Endothelial cell of umbilical vein (primary cell): ENCODE results near the gene MICALL2. TPM values are rescaled to one million over a fixed set of nuclear protein-coding genes. Genes with fewer than 3 reads are reported as not detected.

Experiments used
- BruUV-seq: library from RNA; stranded (reverse); fragments of 400-500 nt; replicated peaks from 2 replicates; lab custom pipeline; 2021; lab: Mats Ljungman, UMichigan
- CTCF ChIA-PET: fragments of 300-600, 350-600 bp; sonication (Branson Sonifier 250); formaldehyde crosslinking; loops from one replicate; lab custom pipeline; 2021; ENCODE audit warnings: antibody characterized with exemption, inconsistent platforms; lab: Charles Lee
- POLR2A ChIA-PET: fragments of 300-600, 350-600 bp; sonication (Branson Sonifier 250); formaldehyde crosslinking; loops from one replicate; lab custom pipeline; 2021; ENCODE audit warnings: antibody characterized with exemption, inconsistent platforms; lab: Charles Lee
- DNase-seq: peaks from one replicate; pipeline ENCODE4 v3.0.0-alpha.2; 2011; ENCODE audit warnings: low read depth, low spot score
- FAIRE-seq: peaks from 2 replicates; lab custom pipeline; 2011; peaks lifted over from hg19 to GRCh38; lab: Jason Lieb, UNC
- H2AFZ ChIP-seq: 2 replicates; pipeline ENCODE4 v1.6.0; 2012; ENCODE audit warnings: low read depth, low read length, control low read depth, inconsistent platforms
- H3K27ac ChIP-seq: 2 replicates; pipeline ENCODE4 v1.5.1; 2011; ENCODE audit warnings: low read depth, mild to moderate bottlenecking, control low read depth, low read length, moderate library complexity; ENCODE audit not compliant: insufficient read depth
- H3K27me3 ChIP-seq, 2 experiments: 2 replicates each; pipeline versions ENCODE4 v1.6.0 to v1.6.1; 2011; ENCODE audit warnings: low read length in 2 of 2, mixed read lengths in 1 of 2; ENCODE audit not compliant: control insufficient read depth in 2 of 2, insufficient read depth in 2 of 2
- H3K36me3 ChIP-seq, 2 experiments: 2 replicates in 1 of 2; 3 replicates in 1 of 2; pipeline ENCODE4 v1.5.1; 2011; ENCODE audit warnings: low read length in 2 of 2, mild to moderate bottlenecking in 1 of 2, moderate library complexity in 1 of 2; ENCODE audit not compliant: control insufficient read depth in 2 of 2, insufficient read depth in 2 of 2; ENCODE audit errors: extremely low read depth in 1 of 2
- H3K4me1 ChIP-seq: 3 replicates; pipeline ENCODE4 v1.5.1; 2011; ENCODE audit warnings: mild to moderate bottlenecking, low read length; ENCODE audit not compliant: control insufficient read depth, insufficient read depth; ENCODE audit errors: extremely low read depth
- H3K4me2 ChIP-seq: 2 replicates; pipeline ENCODE4 v1.6.1; 2011; ENCODE audit warnings: low read length, control low read depth, mixed read lengths; ENCODE audit not compliant: insufficient read depth
- H3K4me3 ChIP-seq, 3 experiments: fragments of 200-600 bp in 1 of 3; sonication (generic), shearing (Covaris generic) in 1 of 3; replicated peaks in 1 of 3; 2 replicates each; pipeline ENCODE4 v1.5.1; 2011 to 2016; ENCODE audit warnings: control low read depth in 3 of 3, low read length in 3 of 3, mild to moderate bottlenecking in 2 of 3, inconsistent platforms in 1 of 3, low read depth in 1 of 3, moderate library complexity in 1 of 3; ENCODE audit not compliant: insufficient read depth in 1 of 3
- H3K79me2 ChIP-seq: 2 replicates; pipeline ENCODE4 v1.6.0; 2012; ENCODE audit warnings: low read length, inconsistent platforms; ENCODE audit not compliant: control insufficient read depth, insufficient read depth
- H3K9ac ChIP-seq: replicated peaks from 2 replicates; pipeline ENCODE3; 2011; ENCODE audit warnings: low read length, control low read depth; ENCODE audit not compliant: insufficient read depth; ENCODE audit errors: extremely low read depth
- H3K9me1 ChIP-seq: replicated peaks from 3 replicates; pipeline ENCODE4 v1.6.0; 2011; ENCODE audit warnings: mild to moderate bottlenecking, low read length; ENCODE audit not compliant: control insufficient read depth, insufficient read depth; ENCODE audit errors: extremely low read depth
- H3K9me3 ChIP-seq: replicated peaks from 2 replicates; pipeline ENCODE4 v1.5.1; 2012; ENCODE audit warnings: low read length, inconsistent platforms; ENCODE audit not compliant: control insufficient read depth, insufficient read depth
- H4K20me1 ChIP-seq: replicated peaks from 2 replicates; pipeline ENCODE3; 2011; ENCODE audit warnings: mild to moderate bottlenecking, low read length; ENCODE audit not compliant: control insufficient read depth, insufficient read depth; ENCODE audit errors: extremely low read depth
- EZH2 ChIP-seq: IDR thresholded peaks from 2 replicates; pipeline ENCODE4 v1.6.1; 2012; ENCODE audit warnings: borderline replicate concordance, low read depth, mild to moderate bottlenecking, moderate library complexity, low read length, inconsistent platforms; ENCODE audit not compliant: severe bottlenecking
- FOS ChIP-seq: IDR thresholded peaks from 2 replicates; pipeline ENCODE4 v1.6.1; 2011; ENCODE audit warnings: mild to moderate bottlenecking, low read length, moderate library complexity, borderline replicate concordance; ENCODE audit not compliant: insufficient read depth
- GATA2 ChIP-seq: IDR thresholded peaks from 2 replicates; pipeline ENCODE4 v1.7.0; 2011; ENCODE audit warnings: low read depth, mild to moderate bottlenecking, moderate library complexity, mixed read lengths, low read length; ENCODE audit not compliant: insufficient read length, insufficient read depth
- JUN ChIP-seq: IDR thresholded peaks from 2 replicates; pipeline ENCODE4 v1.6.1; 2011; ENCODE audit warnings: borderline replicate concordance, low read depth; ENCODE audit not compliant: insufficient read length, insufficient read depth
- MAX ChIP-seq: IDR thresholded peaks from 2 replicates; pipeline ENCODE4 v1.6.1; 2011; ENCODE audit not compliant: insufficient read depth, insufficient read length
- MYC ChIP-seq: IDR thresholded peaks from one replicate; pipeline ENCODE4 v1.6.1; 2011; ENCODE audit warnings: mild to moderate bottlenecking, low read depth, low read length
- POLR2A ChIP-seq: IDR thresholded peaks from 2 replicates; pipeline ENCODE4 v1.6.1; 2012; ENCODE audit warnings: low read depth, mild to moderate bottlenecking, control low read depth, low read length
- POLR2AphosphoS5 ChIP-seq: IDR thresholded peaks from 2 replicates; pipeline ENCODE4 v1.6.1; 2012; ENCODE audit warnings: low read depth, mild to moderate bottlenecking, control low read depth, low read length, moderate library complexity; ENCODE audit not compliant: insufficient read depth
- dilution Hi-C: fragments of 300-500 bp; cut with MboI; formaldehyde crosslinking; loops from one replicate; pipeline ENCODE4 v1.15.0; 2019; ENCODE audit warnings: low sequenced_read_pairs; ENCODE audit not compliant: extremely low pct_ligation_motif_present
- intact Hi-C: fragments of 100-400 bp; cut with micrococcal nuclease; formaldehyde crosslinking; loops from one replicate; pipeline ENCODE4 v1.10.0; 2022
- polyA plus RNA-seq, 4 experiments: library from polyadenylated mRNA; depleted of rRNA in 3 of 4; stranded (reverse) in 3 of 4; unstranded in 1 of 4; fragments of >200 nt; gene quantifications; 2 replicates each; pipeline versions ENCODE4 v1.2.1 to v1.2.3, GENCODE V29; 2011 to 2012; ENCODE audit warnings: missing spikeins in 1 of 4
- total RNA-seq: library from RNA; stranded (reverse); gene quantifications from 2 replicates; pipeline ENCODE4 v1.2.3, GENCODE V29; 2021
- TF ChIP-seq, protein P1 (sequence below), 2 donors: IDR thresholded peaks; 1 replicate in 1 of 2; 2 replicates in 1 of 2; pipeline ENCODE4 v1.5.1; 2011; ENCODE audit warnings: low read length in 2 of 2, mild to moderate bottlenecking in 2 of 2, moderate library complexity in 2 of 2, control low read depth in 1 of 2, inconsistent platforms in 1 of 2, low read depth in 1 of 2; ENCODE audit not compliant: insufficient read depth in 1 of 2; ENCODE audit errors: extremely low read depth in 1 of 2

Gene MICALL2
- total and polyA plus RNA-seq, 2 donors (not counting 3 experiments of a cell fraction or from before 2014, with no cell fraction given) = 29.8 to 46.3 TPM

DNA sequence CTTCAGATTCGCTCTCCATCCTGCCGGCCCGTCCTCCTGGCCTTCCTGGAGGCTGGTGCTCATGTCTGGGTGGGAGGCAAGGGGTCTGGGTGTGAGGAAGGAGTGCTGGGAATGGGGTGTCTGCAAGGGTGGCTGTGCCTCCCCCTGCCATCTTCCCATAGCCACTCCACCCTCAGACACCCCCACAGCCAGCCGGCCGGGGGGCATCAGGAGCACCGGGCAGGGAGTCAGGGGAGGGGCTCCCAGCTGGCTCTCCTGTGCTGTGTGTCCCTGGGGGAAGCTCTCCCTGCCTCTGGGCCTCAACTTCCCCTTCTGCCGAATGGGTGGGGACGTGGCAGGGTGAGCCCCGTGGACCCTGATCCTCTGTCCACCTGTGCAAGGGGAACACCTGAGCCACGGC lies 18.6 kb downstream of the MICALL2 start:
- H3K4me1 ChIP-seq = no peaks in the 10 kb centered on the region
- BruUV-seq = no TSS peak
- no peak overlapping the region for H3K9ac ChIP-seq
- no peak overlapping the region for H3K27ac ChIP-seq
- peaks cover 0 to 2% of the 10 kb centered on the region in 2 experiments for H3K36me3 ChIP-seq
- CTCF ChIA-PET = interaction anchor here (0.9 to 1.0 kb wide), 3 partner anchors 8 to 20 kb away, joined by 3 to 4 read pairs (median 3); no protein-coding TSS in a partner anchor
- H3K27me3 ChIP-seq = no peaks in the 10 kb centered on the region
- dilution Hi-C loops = no loop called here
- POLR2A ChIA-PET = no interaction called here
- DNase-seq (no peak), FAIRE-seq (no peak)
- intact Hi-C loops = no loop called here
- H3K4me3 ChIP-seq = no peak overlapping the region
- no peak overlapping the region for H2AFZ ChIP-seq
- H3K79me2 ChIP-seq = no peaks in the 10 kb centered on the region
- no peaks in the 10 kb centered on the region for H3K9me1 ChIP-seq
- no peak overlapping the region for H3K4me2 ChIP-seq
- no peak for TF ChIP-seq POLR2AphosphoS5
- TF ChIP-seq MAX = no peak
- TF ChIP-seq JUN = no peak
- no peak for TF ChIP-seq GATA2
- TF ChIP-seq FOS = no peak
- no peak for TF ChIP-seq MYC
- TF ChIP-seq, protein P1, sequence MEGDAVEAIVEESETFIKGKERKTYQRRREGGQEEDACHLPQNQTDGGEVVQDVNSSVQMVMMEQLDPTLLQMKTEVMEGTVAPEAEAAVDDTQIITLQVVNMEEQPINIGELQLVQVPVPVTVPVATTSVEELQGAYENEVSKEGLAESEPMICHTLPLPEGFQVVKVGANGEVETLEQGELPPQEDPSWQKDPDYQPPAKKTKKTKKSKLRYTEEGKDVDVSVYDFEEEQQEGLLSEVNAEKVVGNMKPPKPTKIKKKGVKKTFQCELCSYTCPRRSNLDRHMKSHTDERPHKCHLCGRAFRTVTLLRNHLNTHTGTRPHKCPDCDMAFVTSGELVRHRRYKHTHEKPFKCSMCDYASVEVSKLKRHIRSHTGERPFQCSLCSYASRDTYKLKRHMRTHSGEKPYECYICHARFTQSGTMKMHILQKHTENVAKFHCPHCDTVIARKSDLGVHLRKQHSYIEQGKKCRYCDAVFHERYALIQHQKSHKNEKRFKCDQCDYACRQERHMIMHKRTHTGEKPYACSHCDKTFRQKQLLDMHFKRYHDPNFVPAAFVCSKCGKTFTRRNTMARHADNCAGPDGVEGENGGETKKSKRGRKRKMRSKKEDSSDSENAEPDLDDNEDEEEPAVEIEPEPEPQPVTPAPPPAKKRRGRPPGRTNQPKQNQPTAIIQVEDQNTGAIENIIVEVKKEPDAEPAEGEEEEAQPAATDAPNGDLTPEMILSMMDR (IDR thresholded peaks at IDR 0.05; ENCODE audit: extremely low read depth in 1 of 2, insufficient read depth in 1 of 2, low read depth in 1 of 2, low read length in 2 of 2) = no peak
- no peak for TF ChIP-seq POLR2A
- TF ChIP-seq EZH2 = no peak
- no peaks in the 10 kb centered on the region for H4K20me1 ChIP-seq
- H3K9me3 ChIP-seq = no peaks in the 10 kb centered on the region
